Measurements from ENCODE around the gene CAMTA1.
"Not testable (repeated sequence)": the region's sequence is repeated elsewhere in the genome, so short reads cannot be mapped to it uniquely, and the experiment has no call there.

DNA sequence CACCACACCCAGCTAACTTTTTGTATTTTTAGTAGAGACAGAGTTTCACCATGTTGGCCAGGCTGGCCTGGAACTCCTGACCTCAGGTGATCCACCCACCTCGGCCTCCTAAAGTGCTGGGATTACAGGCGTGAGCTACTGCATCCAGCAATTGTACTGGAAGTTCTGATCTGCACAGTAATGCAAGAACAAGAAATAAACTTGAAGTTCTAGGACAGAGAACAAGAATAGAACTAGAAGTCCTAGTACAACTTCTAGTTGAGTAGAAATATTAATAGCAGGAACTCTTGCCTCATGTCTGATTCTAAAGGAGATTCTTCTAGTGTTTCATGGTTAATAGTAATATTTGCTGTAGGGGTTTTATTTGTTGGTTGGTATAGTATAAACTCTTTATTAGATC, 383.3 kb downstream of the CAMTA1 start:
- TF ChIP-seq TCF7L2, POLR2AphosphoS5 (IDR thresholded peaks at IDR 0.05; ENCODE audit: low read depth, low read length): not testable (repeated sequence)
- TF ChIP-seq, protein P1, sequence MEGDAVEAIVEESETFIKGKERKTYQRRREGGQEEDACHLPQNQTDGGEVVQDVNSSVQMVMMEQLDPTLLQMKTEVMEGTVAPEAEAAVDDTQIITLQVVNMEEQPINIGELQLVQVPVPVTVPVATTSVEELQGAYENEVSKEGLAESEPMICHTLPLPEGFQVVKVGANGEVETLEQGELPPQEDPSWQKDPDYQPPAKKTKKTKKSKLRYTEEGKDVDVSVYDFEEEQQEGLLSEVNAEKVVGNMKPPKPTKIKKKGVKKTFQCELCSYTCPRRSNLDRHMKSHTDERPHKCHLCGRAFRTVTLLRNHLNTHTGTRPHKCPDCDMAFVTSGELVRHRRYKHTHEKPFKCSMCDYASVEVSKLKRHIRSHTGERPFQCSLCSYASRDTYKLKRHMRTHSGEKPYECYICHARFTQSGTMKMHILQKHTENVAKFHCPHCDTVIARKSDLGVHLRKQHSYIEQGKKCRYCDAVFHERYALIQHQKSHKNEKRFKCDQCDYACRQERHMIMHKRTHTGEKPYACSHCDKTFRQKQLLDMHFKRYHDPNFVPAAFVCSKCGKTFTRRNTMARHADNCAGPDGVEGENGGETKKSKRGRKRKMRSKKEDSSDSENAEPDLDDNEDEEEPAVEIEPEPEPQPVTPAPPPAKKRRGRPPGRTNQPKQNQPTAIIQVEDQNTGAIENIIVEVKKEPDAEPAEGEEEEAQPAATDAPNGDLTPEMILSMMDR (IDR thresholded peaks at IDR 0.05): not testable (repeated sequence)
- TF ChIP-seq, protein P2, sequence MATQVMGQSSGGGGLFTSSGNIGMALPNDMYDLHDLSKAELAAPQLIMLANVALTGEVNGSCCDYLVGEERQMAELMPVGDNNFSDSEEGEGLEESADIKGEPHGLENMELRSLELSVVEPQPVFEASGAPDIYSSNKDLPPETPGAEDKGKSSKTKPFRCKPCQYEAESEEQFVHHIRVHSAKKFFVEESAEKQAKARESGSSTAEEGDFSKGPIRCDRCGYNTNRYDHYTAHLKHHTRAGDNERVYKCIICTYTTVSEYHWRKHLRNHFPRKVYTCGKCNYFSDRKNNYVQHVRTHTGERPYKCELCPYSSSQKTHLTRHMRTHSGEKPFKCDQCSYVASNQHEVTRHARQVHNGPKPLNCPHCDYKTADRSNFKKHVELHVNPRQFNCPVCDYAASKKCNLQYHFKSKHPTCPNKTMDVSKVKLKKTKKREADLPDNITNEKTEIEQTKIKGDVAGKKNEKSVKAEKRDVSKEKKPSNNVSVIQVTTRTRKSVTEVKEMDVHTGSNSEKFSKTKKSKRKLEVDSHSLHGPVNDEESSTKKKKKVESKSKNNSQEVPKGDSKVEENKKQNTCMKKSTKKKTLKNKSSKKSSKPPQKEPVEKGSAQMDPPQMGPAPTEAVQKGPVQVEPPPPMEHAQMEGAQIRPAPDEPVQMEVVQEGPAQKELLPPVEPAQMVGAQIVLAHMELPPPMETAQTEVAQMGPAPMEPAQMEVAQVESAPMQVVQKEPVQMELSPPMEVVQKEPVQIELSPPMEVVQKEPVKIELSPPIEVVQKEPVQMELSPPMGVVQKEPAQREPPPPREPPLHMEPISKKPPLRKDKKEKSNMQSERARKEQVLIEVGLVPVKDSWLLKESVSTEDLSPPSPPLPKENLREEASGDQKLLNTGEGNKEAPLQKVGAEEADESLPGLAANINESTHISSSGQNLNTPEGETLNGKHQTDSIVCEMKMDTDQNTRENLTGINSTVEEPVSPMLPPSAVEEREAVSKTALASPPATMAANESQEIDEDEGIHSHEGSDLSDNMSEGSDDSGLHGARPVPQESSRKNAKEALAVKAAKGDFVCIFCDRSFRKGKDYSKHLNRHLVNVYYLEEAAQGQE (IDR thresholded peaks at IDR 0.05; ENCODE audit: insufficient read depth in 1 of 2, low read depth in 2 of 2, low read length in 1 of 2): not testable (repeated sequence)
